ENCODE results near the gene KDM4B.
A peak's percentile ranks its signal among the peaks of the same experiment; 100 is the strongest.
"Not testable (repeated sequence)": the region's sequence is repeated elsewhere in the genome, so short reads cannot be mapped to it uniquely, and the experiment has no call there.

KDM4B gene

GRCh38 chr19:5184930-5185329 lies 216.0 kb downstream of the KDM4B start:
- H3K36me3 ChIP-seq (ENCODE audit: control insufficient read depth, low read depth, low read length): no peaks in the 10 kb centered on the region
- H3K9me3 ChIP-seq (ENCODE audit: control insufficient read depth, low read depth, low read length): no peaks in the 10 kb centered on the region
- no peak overlapping the region for H3K4me3 ChIP-seq (ENCODE audit: low read length)
- no peak overlapping the region for H3K9ac ChIP-seq (ENCODE audit: low read length)
- H3K27ac ChIP-seq (ENCODE audit: low read length): no peak overlapping the region
- H3K4me1 ChIP-seq (ENCODE audit: control insufficient read depth, low read depth, low read length): no peaks in the 10 kb centered on the region
- H3K27me3 ChIP-seq (ENCODE audit: control insufficient read depth, insufficient read depth, low read length): no peaks in the 10 kb centered on the region

- H3K36me3 ChIP-seq (ENCODE audit: control insufficient read depth, low read depth, low read length): no peaks in the 10 kb centered on the region
- no peak overlapping the region for H3K9ac ChIP-seq (ENCODE audit: low read length)
- H3K9me3 ChIP-seq (ENCODE audit: control insufficient read depth, low read depth, low read length): no peaks in the 10 kb centered on the region
- H3K4me1 ChIP-seq (ENCODE audit: control insufficient read depth, low read depth, low read length): no peaks in the 10 kb centered on the region
- no peak overlapping the region for H3K4me3 ChIP-seq (ENCODE audit: low read length)
- no peaks in the 10 kb centered on the region for H3K27me3 ChIP-seq (ENCODE audit: control insufficient read depth, insufficient read depth, low read length)
- H3K27ac ChIP-seq (ENCODE audit: low read length): no peak overlapping the region
These were observed 217.6 kb downstream of the KDM4B start for GRCh38 chr19:5186293-5187050.

- Histone ChIP-seq H3K27ac (ENCODE audit: low read length) (no peak overlapping the region), H3K9ac (ENCODE audit: low read length) (no peak overlapping the region), H3K4me3 (ENCODE audit: low read length) (no peak overlapping the region), H3K36me3 (ENCODE audit: control insufficient read depth, low read depth, low read length) (no peaks in the 10 kb centered on the region), H3K27me3 (ENCODE audit: control insufficient read depth, insufficient read depth, low read length) (no peaks in the 10 kb centered on the region), H3K9me3 (ENCODE audit: control insufficient read depth, low read depth, low read length) (no peaks in the 10 kb centered on the region), H3K4me1 (ENCODE audit: control insufficient read depth, low read depth, low read length) (peaks cover 16% of the 10 kb centered on the region)
These were observed 219.8 kb downstream of the KDM4B start for GRCh38 chr19:5188548-5189317.

- Histone ChIP-seq H3K9ac (ENCODE audit: low read length) (no peak overlapping the region), H3K4me1 (ENCODE audit: control insufficient read depth, low read depth, low read length) (peaks cover 16% of the 10 kb centered on the region), H3K9me3 (ENCODE audit: control insufficient read depth, low read depth, low read length) (no peaks in the 10 kb centered on the region), H3K36me3 (ENCODE audit: control insufficient read depth, low read depth, low read length) (no peaks in the 10 kb centered on the region), H3K27ac (ENCODE audit: low read length) (no peak overlapping the region), H3K27me3 (ENCODE audit: control insufficient read depth, insufficient read depth, low read length) (no peaks in the 10 kb centered on the region), H3K4me3 (ENCODE audit: low read length) (no peak overlapping the region)
These were observed 220.3 kb downstream of the KDM4B start for GRCh38 chr19:5189318-5189607.

- Histone ChIP-seq H3K4me1 (ENCODE audit: control insufficient read depth, low read depth, low read length) (peaks cover 16% of the 10 kb centered on the region), H3K27ac (ENCODE audit: low read length) (no peak overlapping the region), H3K4me3 (ENCODE audit: low read length) (no peak overlapping the region), H3K9me3 (ENCODE audit: control insufficient read depth, low read depth, low read length) (no peaks in the 10 kb centered on the region), H3K36me3 (ENCODE audit: control insufficient read depth, low read depth, low read length) (no peaks in the 10 kb centered on the region), H3K27me3 (ENCODE audit: control insufficient read depth, insufficient read depth, low read length) (no peaks in the 10 kb centered on the region), H3K9ac (ENCODE audit: low read length) (no peak overlapping the region)
These were observed 222.2 kb downstream of the KDM4B start for GRCh38 chr19:5191091-5191490.

- Histone ChIP-seq H3K4me3 (ENCODE audit: low read length) (no peak overlapping the region), H3K4me1 (ENCODE audit: control insufficient read depth, low read depth, low read length) (peaks cover 16% of the 10 kb centered on the region), H3K27me3 (ENCODE audit: control insufficient read depth, insufficient read depth, low read length) (no peaks in the 10 kb centered on the region), H3K27ac (ENCODE audit: low read length) (peak overlapping the region; percentile 75), H3K9me3 (ENCODE audit: control insufficient read depth, low read depth, low read length) (no peaks in the 10 kb centered on the region), H3K36me3 (ENCODE audit: control insufficient read depth, low read depth, low read length) (no peaks in the 10 kb centered on the region), H3K9ac (ENCODE audit: low read length) (peak overlapping the region; percentile 67)
These were observed 223.7 kb downstream of the KDM4B start for GRCh38 chr19:5192568-5192967.

- H3K4me1 ChIP-seq (ENCODE audit: control insufficient read depth, low read depth, low read length): peaks cover 16% of the 10 kb centered on the region
- H3K27ac ChIP-seq (ENCODE audit: low read length): peak overlapping the region; percentile 68
- H3K36me3 ChIP-seq (ENCODE audit: control insufficient read depth, low read depth, low read length): no peaks in the 10 kb centered on the region
- H3K9ac ChIP-seq (ENCODE audit: low read length): peak overlapping the region; percentile 67
- H3K4me3 ChIP-seq (ENCODE audit: low read length): peak overlapping the region; percentile 21
- H3K27me3 ChIP-seq (ENCODE audit: control insufficient read depth, insufficient read depth, low read length): no peaks in the 10 kb centered on the region
- H3K9me3 ChIP-seq (ENCODE audit: control insufficient read depth, low read depth, low read length): no peaks in the 10 kb centered on the region
These were observed 224.3 kb downstream of the KDM4B start for GRCh38 chr19:5193192-5193591.

GRCh38 chr19:5194641-5195040 lies 225.7 kb downstream of the KDM4B start:
- Histone ChIP-seq H3K9me3 (ENCODE audit: control insufficient read depth, low read depth, low read length) (no peaks in the 10 kb centered on the region), H3K27me3 (ENCODE audit: control insufficient read depth, insufficient read depth, low read length) (no peaks in the 10 kb centered on the region), H3K4me1 (ENCODE audit: control insufficient read depth, low read depth, low read length) (peaks cover 16% of the 10 kb centered on the region), H3K9ac (ENCODE audit: low read length) (no peak overlapping the region), H3K4me3 (ENCODE audit: low read length) (no peak overlapping the region), H3K27ac (ENCODE audit: low read length) (no peak overlapping the region), H3K36me3 (ENCODE audit: control insufficient read depth, low read depth, low read length) (no peaks in the 10 kb centered on the region)

GRCh38 chr19:5195587-5195986 lies 226.7 kb downstream of the KDM4B start:
- H3K36me3 ChIP-seq (ENCODE audit: control insufficient read depth, low read depth, low read length); H3K9me3 ChIP-seq (ENCODE audit: control insufficient read depth, low read depth, low read length); H3K9ac ChIP-seq (ENCODE audit: low read length); H3K27ac ChIP-seq (ENCODE audit: low read length); H3K4me3 ChIP-seq (ENCODE audit: low read length); H3K27me3 ChIP-seq (ENCODE audit: control insufficient read depth, insufficient read depth, low read length): not testable (repeated sequence)
- peaks cover 16% of the 10 kb centered on the region for H3K4me1 ChIP-seq (ENCODE audit: control insufficient read depth, low read depth, low read length)

- no peak overlapping the region for H3K9ac ChIP-seq (ENCODE audit: low read length)
- H3K36me3 ChIP-seq (ENCODE audit: control insufficient read depth, low read depth, low read length): no peaks in the 10 kb centered on the region
- no peak overlapping the region for H3K27ac ChIP-seq (ENCODE audit: low read length)
- no peaks in the 10 kb centered on the region for H3K27me3 ChIP-seq (ENCODE audit: control insufficient read depth, insufficient read depth, low read length)
- peaks cover 16% of the 10 kb centered on the region for H3K4me1 ChIP-seq (ENCODE audit: control insufficient read depth, low read depth, low read length)
- no peaks in the 10 kb centered on the region for H3K9me3 ChIP-seq (ENCODE audit: control insufficient read depth, low read depth, low read length)
- no peak overlapping the region for H3K4me3 ChIP-seq (ENCODE audit: low read length)
These were observed 227.9 kb downstream of the KDM4B start for GRCh38 chr19:5196832-5197231.

- H3K36me3 ChIP-seq (ENCODE audit: control insufficient read depth, low read depth, low read length): no peaks in the 10 kb centered on the region
- H3K9me3 ChIP-seq (ENCODE audit: control insufficient read depth, low read depth, low read length): no peaks in the 10 kb centered on the region
- H3K27ac ChIP-seq (ENCODE audit: low read length): no peak overlapping the region
- no peak overlapping the region for H3K9ac ChIP-seq (ENCODE audit: low read length)
- H3K27me3 ChIP-seq (ENCODE audit: control insufficient read depth, insufficient read depth, low read length): no peaks in the 10 kb centered on the region
- no peaks in the 10 kb centered on the region for H3K4me1 ChIP-seq (ENCODE audit: control insufficient read depth, low read depth, low read length)
- H3K4me3 ChIP-seq (ENCODE audit: low read length): no peak overlapping the region
These were observed 231.9 kb downstream of the KDM4B start for GRCh38 chr19:5200844-5201243.

- Histone ChIP-seq H3K4me1 (ENCODE audit: control insufficient read depth, low read depth, low read length) (no peaks in the 10 kb centered on the region), H3K4me3 (ENCODE audit: low read length) (no peak overlapping the region), H3K36me3 (ENCODE audit: control insufficient read depth, low read depth, low read length) (peaks cover 10% of the 10 kb centered on the region), H3K27me3 (ENCODE audit: control insufficient read depth, insufficient read depth, low read length) (no peaks in the 10 kb centered on the region), H3K27ac (ENCODE audit: low read length) (no peak overlapping the region), H3K9me3 (ENCODE audit: control insufficient read depth, low read depth, low read length) (no peaks in the 10 kb centered on the region), H3K9ac (ENCODE audit: low read length) (no peak overlapping the region)
These were observed 233.6 kb downstream of the KDM4B start for GRCh38 chr19:5202553-5202952.
